ENCODE measurements around the gene SLC39A11. TPM values are rescaled to one million over a fixed set of nuclear protein-coding genes. Genes with fewer than 3 reads are reported as not detected.

SLC39A11 gene
- total and polyA plus RNA-seq, 2 donors (not counting 1 experiment from before 2014, with no cell fraction given) = 12.7 to 27.4 TPM

GRCh38 chr17:73022694-73023093, 69.8 kb downstream of the SLC39A11 start:
- Histone ChIP-seq H3K4me3 (replicated peaks in 1 of 4; ENCODE audit: control extremely low read depth in 1 of 4, insufficient read depth in 1 of 4, low read depth in 3 of 4, low read length in 4 of 4) (no peak overlapping the region), H4K20me1 (ENCODE audit: control insufficient read depth, extremely low read depth, insufficient read depth, low read length) (no peaks in the 10 kb centered on the region), H3K27ac (ENCODE audit: insufficient read depth, low read length) (no peak overlapping the region), H2AFZ (ENCODE audit: low read length) (no peak overlapping the region), H3K4me1 (ENCODE audit: control insufficient read depth, extremely low read depth, insufficient read depth, low read length) (peaks cover 5% of the 10 kb centered on the region), H3K27me3 (ENCODE audit: control insufficient read depth, insufficient read depth, low read length) (no peaks in the 10 kb centered on the region), H3K36me3 (ENCODE audit: control insufficient read depth, insufficient read depth, low read length) (no peaks in the 10 kb centered on the region), H3K9me3 (ENCODE audit: control insufficient read depth, insufficient read depth, low read depth, low read length) (no peaks in the 10 kb centered on the region), H3K79me2 (ENCODE audit: control insufficient read depth, insufficient read depth, low read length) (no peaks in the 10 kb centered on the region), H3K4me2 (ENCODE audit: extremely low read depth, insufficient read depth, low read length) (no peak overlapping the region), H3K9ac (ENCODE audit: insufficient read depth, low read length) (no peak overlapping the region)
- TF ChIP-seq CTCF (conservative IDR thresholded peaks at IDR 0.05 in 1 of 2, IDR thresholded peaks at IDR 0.05 in 1 of 2; ENCODE audit: low read depth in 1 of 2, low read length in 2 of 2) (no peak), EZH2 (IDR thresholded peaks at IDR 0.05; ENCODE audit: low read length, missing control alignments) (no peak)
- DNase-seq (ENCODE audit: low read depth in 2 of 2) = no peak

- no peaks in the 10 kb centered on the region for H4K20me1 ChIP-seq (ENCODE audit: control insufficient read depth, extremely low read depth, insufficient read depth, low read length)
- no peak overlapping the region for H3K4me2 ChIP-seq (ENCODE audit: extremely low read depth, insufficient read depth, low read length)
- H3K79me2 ChIP-seq (ENCODE audit: control insufficient read depth, insufficient read depth, low read length) = no peaks in the 10 kb centered on the region
- no peaks in the 10 kb centered on the region for H3K36me3 ChIP-seq (ENCODE audit: control insufficient read depth, insufficient read depth, low read length)
- no peak for DNase-seq (ENCODE audit: low read depth in 2 of 2)
- H3K27ac ChIP-seq (ENCODE audit: insufficient read depth, low read length) = no peak overlapping the region
- no peak overlapping the region for H3K9ac ChIP-seq (ENCODE audit: insufficient read depth, low read length)
- H2AFZ ChIP-seq (ENCODE audit: low read length) = no peak overlapping the region
- no peak overlapping the region for H3K4me3 ChIP-seq (replicated peaks in 1 of 4; ENCODE audit: control extremely low read depth in 1 of 4, insufficient read depth in 1 of 4, low read depth in 3 of 4, low read length in 4 of 4)
- no peaks in the 10 kb centered on the region for H3K9me3 ChIP-seq (ENCODE audit: control insufficient read depth, insufficient read depth, low read depth, low read length)
- peaks cover 2% of the 10 kb centered on the region for H3K4me1 ChIP-seq (ENCODE audit: control insufficient read depth, extremely low read depth, insufficient read depth, low read length)
- H3K27me3 ChIP-seq (ENCODE audit: control insufficient read depth, insufficient read depth, low read length) = no peaks in the 10 kb centered on the region
- TF ChIP-seq CTCF (conservative IDR thresholded peaks at IDR 0.05 in 1 of 2, IDR thresholded peaks at IDR 0.05 in 1 of 2; ENCODE audit: low read depth in 1 of 2, low read length in 2 of 2) (no peak), EZH2 (IDR thresholded peaks at IDR 0.05; ENCODE audit: low read length, missing control alignments) (no peak)
Observed at GRCh38 chr17:73021771-73022170, 70.7 kb downstream of the SLC39A11 start.

DNA sequence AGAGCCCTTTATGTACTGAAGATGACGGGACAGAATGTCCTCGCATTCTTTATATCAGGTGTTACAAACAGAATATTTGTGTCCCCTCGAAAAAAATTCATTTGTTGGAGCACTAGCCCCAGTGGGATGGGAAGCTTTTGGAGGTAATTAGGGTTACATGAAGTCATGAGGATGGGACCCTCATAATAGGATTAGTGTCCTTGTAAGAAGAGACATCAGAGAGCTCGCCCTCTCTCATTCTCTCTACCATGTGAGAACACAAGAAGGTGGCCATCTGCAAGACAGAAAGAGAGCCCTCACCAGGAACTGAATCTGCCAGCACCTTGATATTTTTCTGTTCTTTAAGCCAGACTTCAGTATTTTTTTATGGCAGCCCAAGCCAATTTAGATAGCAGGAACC, 72.4 kb downstream of the SLC39A11 start:
- H3K79me2 ChIP-seq (ENCODE audit: control insufficient read depth, insufficient read depth, low read length) = no peaks in the 10 kb centered on the region
- H2AFZ ChIP-seq (ENCODE audit: low read length) = no peak overlapping the region
- no peaks in the 10 kb centered on the region for H4K20me1 ChIP-seq (ENCODE audit: control insufficient read depth, extremely low read depth, insufficient read depth, low read length)
- no peak overlapping the region for H3K9ac ChIP-seq (ENCODE audit: insufficient read depth, low read length)
- no peak overlapping the region for H3K27ac ChIP-seq (ENCODE audit: insufficient read depth, low read length)
- peaks cover 2% of the 10 kb centered on the region for H3K4me1 ChIP-seq (ENCODE audit: control insufficient read depth, extremely low read depth, insufficient read depth, low read length)
- H3K9me3 ChIP-seq (ENCODE audit: control insufficient read depth, insufficient read depth, low read depth, low read length) = no peaks in the 10 kb centered on the region
- H3K4me3 ChIP-seq (replicated peaks in 1 of 4; ENCODE audit: control extremely low read depth in 1 of 4, insufficient read depth in 1 of 4, low read depth in 3 of 4, low read length in 4 of 4) = no peak overlapping the region
- TF ChIP-seq EZH2 (IDR thresholded peaks at IDR 0.05; ENCODE audit: low read length, missing control alignments) = no peak
- TF ChIP-seq CTCF (conservative IDR thresholded peaks at IDR 0.05 in 1 of 2, IDR thresholded peaks at IDR 0.05 in 1 of 2; ENCODE audit: low read depth in 1 of 2, low read length in 2 of 2) = no peak
- H3K4me2 ChIP-seq (ENCODE audit: extremely low read depth, insufficient read depth, low read length) = no peak overlapping the region
- H3K27me3 ChIP-seq (ENCODE audit: control insufficient read depth, insufficient read depth, low read length) = no peaks in the 10 kb centered on the region
- H3K36me3 ChIP-seq (ENCODE audit: control insufficient read depth, insufficient read depth, low read length) = no peaks in the 10 kb centered on the region
- no peak for DNase-seq (ENCODE audit: low read depth in 2 of 2)

Measured in fibroblast of lung (primary cell).